Heart left ventricle (tissue), 16 donors: ENCODE measurements around the gene GPRC5B. TPM values are rescaled to one million over a fixed set of nuclear protein-coding genes. Genes with fewer than 3 reads are reported as not detected.

Source experiments
- ATAC-seq, 4 donors: fragments of 200-7000 bp; cut with Tn5 transposase; one replicate each; pipeline ENCODE4 v1.9.1; 2020 to 2022; ENCODE audit warnings: moderate library complexity in 4 of 4, mild to moderate bottlenecking in 3 of 4, moderate number of reproducible peaks in 1 of 4
- DNase-seq, 5 donors: peaks; one replicate each; pipeline ENCODE4 v3.0.0-alpha.2; 2020
- H3K27ac ChIP-seq, 12 donors: fragments of 200-600 bp; sonication (generic) in 4 of 12; one replicate each; pipeline versions ENCODE4 v1.5.0 to v1.8.0; 2016 to 2022; ENCODE audit warnings: mild to moderate bottlenecking in 2 of 12
- H3K27me3 ChIP-seq, 9 donors: fragments of 200-600 bp; sonication (generic) in 2 of 9; one replicate each; pipeline versions ENCODE4 v1.5.1 to v1.8.0; 2016 to 2022; ENCODE audit warnings: mild to moderate bottlenecking in 3 of 9
- H3K36me3 ChIP-seq, 9 donors: fragments of 200-600 bp; sonication (generic) in 2 of 9; one replicate each; pipeline versions ENCODE4 v1.5.0 to v1.8.0; 2018 to 2022; ENCODE audit warnings: mild to moderate bottlenecking in 2 of 9
- H3K4me1 ChIP-seq, 12 donors: fragments of 200-600 bp; sonication (generic) in 4 of 12; one replicate each; pipeline versions ENCODE4 v1.5.0 to v1.8.0; 2016 to 2022; ENCODE audit warnings: mild to moderate bottlenecking in 3 of 12
- H3K4me3 ChIP-seq, 12 donors: fragments of 200-600 bp; sonication (generic) in 4 of 12; one replicate each; pipeline versions ENCODE4 v1.5.0 to v1.8.0; 2017 to 2022; ENCODE audit warnings: mild to moderate bottlenecking in 9 of 12, moderate library complexity in 4 of 12
- H3K9me3 ChIP-seq, 12 donors: fragments of 200-600 bp; sonication (generic) in 4 of 12; one replicate each; pipeline versions ENCODE4 v1.5.0 to v1.8.0; 2016 to 2022; ENCODE audit warnings: mild to moderate bottlenecking in 1 of 12
- CTCF ChIP-seq, 12 donors: fragments of 200-600 bp; sonication (generic) in 4 of 12; IDR thresholded peaks; one replicate each; pipeline versions ENCODE4 v1.5.0 to v1.8.0; 2018 to 2022; ENCODE audit warnings: antibody characterized with exemption in 12 of 12, mild to moderate bottlenecking in 5 of 12
- POLR2A ChIP-seq, 2 donors: fragments of 450-650 bp; IDR thresholded peaks; one replicate each; pipeline ENCODE4 v1.6.1; 2017; ENCODE audit warnings: antibody characterized with exemption in 2 of 2, mild to moderate bottlenecking in 2 of 2, moderate library complexity in 2 of 2
- WGBS, 4 donors: extraction: QIAGEN DNeasy Blood & Tissue Kit in 2 of 4; methylation state at CpG; one replicate each; pipeline versions ENCODE4 v1.1.5 to v1.1.7; 2013 to 2018; 5-methylcytosine and 5-hydroxymethylcytosine counted together
- intact Hi-C, 10 donors: fragments of 100-400 bp; cut with DNase I; formaldehyde crosslinking; loops; one replicate each; pipeline versions ENCODE4 v1.11.1 to v1.14.2; 2022
- long read RNA-seq, 3 donors: library from polyadenylated mRNA; unstranded; transcript quantifications; one replicate each; pipeline ENCODE4 v2.0.0, GENCODE V29; 2020 to 2021
- polyA plus RNA-seq, 2 donors: library from polyadenylated mRNA; stranded (reverse); fragments of 200-250 nt; gene quantifications; one replicate each; pipeline ENCODE4 v1.2.3, GENCODE V29; 2013
- total RNA-seq, 9 donors: library from RNA; depleted of rRNA in 2 of 9; stranded (reverse); fragments of >200 nt in 2 of 9; fragmentation: NEBNext Ultra II Directional in 3 of 9; extraction: Animal tissue kit (Norgen Biotek cat#: 25700) in 3 of 9; gene quantifications; one replicate each; pipeline versions ENCODE4 v1.1.0 to v1.2.4, GENCODE V29; 2016 to 2023
- donor health status: ischemic (EF 13 %, LVEDD 7.1; RV severe dilation, severe dysfunction).
- donor health status: healthy with polysubstance abuse.
- donor health status: DM: no; HTN: yes; CAD: no.
- donor health status: DM: no; HTN: no; CAD: no.
- donor health status: ischemic (EF 25% LVEDD 6.9; RV normal size, moderate dysfunction).
- donor health status: ischemic (EF 25% LVEDD 5.7; RV mildly dilated, moderate dysfunction).
- donor health status: healthy.
- donor health status: DM: yes; HTN: yes; CAD: no.
- donor health status: ischemic (EF 35%, LVEDD 5.7; RV mildly dilated, moderate dysfunction).
- donor health status: nonischemic (EF 11% LVEDD 7.7; RV severe dilation, severe dysfunction).
- donor health status: DM: yes; HTN: yes; CAD: no.
- donor health status: PGD.
- donor health status: ischemic (EF 29% LVEDD 5.4; RV normal size, mild dysfunction).
- donor health status: nonischemic (EF 23%, LVEDD 6.1; RV moderate dilation, normal function).

The GPRC5B gene, protein sequence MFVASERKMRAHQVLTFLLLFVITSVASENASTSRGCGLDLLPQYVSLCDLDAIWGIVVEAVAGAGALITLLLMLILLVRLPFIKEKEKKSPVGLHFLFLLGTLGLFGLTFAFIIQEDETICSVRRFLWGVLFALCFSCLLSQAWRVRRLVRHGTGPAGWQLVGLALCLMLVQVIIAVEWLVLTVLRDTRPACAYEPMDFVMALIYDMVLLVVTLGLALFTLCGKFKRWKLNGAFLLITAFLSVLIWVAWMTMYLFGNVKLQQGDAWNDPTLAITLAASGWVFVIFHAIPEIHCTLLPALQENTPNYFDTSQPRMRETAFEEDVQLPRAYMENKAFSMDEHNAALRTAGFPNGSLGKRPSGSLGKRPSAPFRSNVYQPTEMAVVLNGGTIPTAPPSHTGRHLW
- 100 to 1,000 TPM in 1 of 9 donors, 10 to 100 TPM in 8; 54.7 to 104 (median 77.9) TPM for total RNA-seq
- 10 to 100 TPM; 43.0 to 97.5 TPM for polyA plus RNA-seq
- long read RNA-seq, donor 1, full-length matches to known transcripts: 69 of 124 reads
- long read RNA-seq, donor 1, partial matches to known transcripts: 14 of 124 reads
- long read RNA-seq, donor 1, other reads (novel, unspliced or antisense): 41 of 124 reads
- long read RNA-seq, donor 2, full-length matches to known transcripts: 213 of 322 reads
- long read RNA-seq, donor 2, partial matches to known transcripts: 60 of 322 reads
- long read RNA-seq, donor 2, other reads (novel, unspliced or antisense): 49 of 322 reads
- long read RNA-seq, donor 3, full-length matches to known transcripts: 71 of 117 reads
- long read RNA-seq, donor 3, partial matches to known transcripts: 17 of 117 reads
- long read RNA-seq, donor 3, other reads (novel, unspliced or antisense): 29 of 117 reads

DNA sequence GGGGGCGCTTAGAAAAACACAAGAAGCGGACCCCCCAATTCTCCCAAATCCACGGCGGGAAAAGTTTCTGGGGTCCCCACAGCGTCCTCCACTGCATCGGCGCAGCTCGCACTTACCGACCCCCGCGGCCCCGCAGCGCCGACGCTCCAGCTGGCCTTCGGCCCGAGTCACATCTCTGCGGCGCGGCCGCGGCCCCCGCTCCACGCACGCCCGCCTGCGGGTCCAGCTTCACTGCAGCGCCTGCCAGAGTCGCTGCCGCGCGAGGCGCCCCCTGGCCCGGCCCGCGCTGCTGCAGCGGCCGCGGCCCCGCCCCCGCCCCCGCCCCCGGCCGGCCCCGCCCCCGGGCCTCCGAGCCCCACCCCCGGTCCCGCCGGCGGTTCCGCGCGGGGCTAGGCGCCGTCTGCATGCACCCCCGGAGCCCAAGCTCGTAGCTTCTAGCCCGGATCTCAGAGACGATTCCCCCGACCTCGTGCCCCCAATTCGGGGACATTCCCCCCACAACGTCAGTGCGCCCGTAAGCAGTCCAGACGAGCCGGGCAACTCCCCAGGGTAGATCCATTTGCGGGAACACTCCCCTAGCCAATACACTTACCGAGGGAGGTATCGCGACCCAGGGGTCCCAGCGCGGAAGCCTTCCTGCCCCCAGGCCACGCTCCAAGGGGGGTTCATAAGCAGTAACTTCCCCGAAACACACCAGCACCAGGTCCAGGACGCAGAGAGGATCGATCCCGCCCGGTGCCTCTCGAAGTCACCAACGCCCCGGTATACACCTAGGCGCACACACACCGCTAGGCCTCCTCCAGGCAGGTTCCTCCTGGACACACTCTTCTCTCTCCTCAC lies at the start of gene GPRC5B:
TSS of gene GPRC5B (minus strand) at position 238 of the 840 bp plus-strand sequence. CDS start 12,003 bp downstream, outside the sequence.
- DNase-seq (peak; percentile 51 to 83 (median 69)), ATAC-seq (peak; percentile 24 to 67 (median 62))
- TF ChIP-seq POLR2A (IDR thresholded peaks at IDR 0.05) (peak in 1 of 2 donors; percentile 64), CTCF (IDR thresholded peaks at IDR 0.05) (peak in 8 of 12 donors; percentile 14 to 37 (median 21))
- Histone ChIP-seq H3K9me3 (no peaks in the 10 kb centered on the region), H3K36me3 (peaks cover 0 to 20% (median 0%) of the 10 kb centered on the region in 9 donors), H3K27ac (peak within 1 kb of the TSS; percentile 72 to 96 (median 91)), H3K4me1 (peaks cover 0 to 47% (median 24%) of the 10 kb centered on the region in 12 donors), H3K27me3 (peaks cover 0 to 24% (median 0%) of the 10 kb centered on the region in 9 donors), H3K4me3 (peak within 1 kb of the TSS; percentile 73 to 100 (median 90))
- WGBS, 4 donors: 2 to 5% (median 3%) methylated on average over 26 to 85 of the region's 85 CpGs
- intact Hi-C loops: loop anchor here (2.0 to 10.0 kb wide), 14 partner anchors 43 to 328 kb away; partner anchors contain the start of genes IQCK (in 6 of the 10), KNOP1 (in 6 of the 10) and VPS35L (in 2 of the 10)

DNA sequence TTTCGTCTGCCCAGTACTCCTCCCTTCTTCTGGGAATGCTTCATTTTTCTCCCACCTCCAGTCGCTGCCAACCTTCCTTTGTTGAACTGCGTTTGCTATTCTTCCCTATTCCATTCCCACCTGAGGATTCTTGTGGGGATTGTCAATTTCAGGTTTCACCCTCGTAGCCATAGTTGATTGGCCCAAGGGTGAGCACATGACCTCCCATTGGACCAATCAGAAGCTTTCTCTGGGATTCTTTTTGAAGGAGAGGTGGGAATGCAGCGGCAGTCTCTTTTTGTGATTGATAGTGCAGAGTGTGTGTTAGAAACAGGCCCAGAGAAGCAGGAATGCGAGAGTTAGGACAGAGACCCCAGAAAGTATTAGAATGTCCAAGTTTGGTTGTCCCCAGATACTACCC lies 49.1 kb upstream of the GPRC5B start:
- intact Hi-C loops: loop anchor here in 3 of 10 donors (1.0 to 2.0 kb wide), 3 partner anchors 23 to 24 kb away; no protein-coding TSS in a partner anchor
- H3K27me3 ChIP-seq: peaks cover 0 to 29% (median 0%) of the 10 kb centered on the region in 9 donors
- DNase-seq: no peak
- no peak for TF ChIP-seq CTCF (IDR thresholded peaks at IDR 0.05)
- no peaks in the 10 kb centered on the region for H3K4me1 ChIP-seq
- no peaks in the 10 kb centered on the region for H3K36me3 ChIP-seq
- no peak for ATAC-seq
- H3K27ac ChIP-seq: no peak overlapping the region
- WGBS, 4 donors: 64 to 84% (median 77%) methylated on average over 6 of the region's 6 CpGs
- H3K4me3 ChIP-seq: no peak overlapping the region
- H3K9me3 ChIP-seq: no peaks in the 10 kb centered on the region

DNA sequence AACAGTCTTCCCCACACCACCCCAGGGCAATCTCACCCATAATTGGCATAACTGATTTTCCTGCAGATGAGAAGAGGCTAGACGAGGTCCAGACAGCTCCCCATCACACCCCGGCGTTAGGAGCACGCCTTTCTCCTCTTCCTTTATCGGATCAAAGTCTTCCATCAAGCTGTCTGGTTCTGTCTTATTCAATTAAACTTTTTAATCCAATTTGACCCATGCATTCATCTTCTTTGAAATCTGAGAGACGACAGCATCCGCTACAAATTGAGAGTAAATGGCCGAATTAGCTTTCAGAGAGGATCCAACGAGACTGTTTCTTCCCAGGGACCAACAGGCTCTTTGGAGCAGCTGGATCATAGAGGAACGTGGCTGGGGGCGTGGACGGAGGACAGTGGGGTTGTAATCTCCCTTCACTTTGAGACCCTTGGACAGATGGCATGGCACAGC lies 44.4 kb upstream of the GPRC5B start:
- Histone ChIP-seq H3K4me1 (no peaks in the 10 kb centered on the region), H3K27me3 (peaks cover 0 to 14% (median 0%) of the 10 kb centered on the region in 9 donors), H3K27ac (no peak overlapping the region), H3K4me3 (no peak overlapping the region), H3K9me3 (peaks cover 0 to 9% (median 0%) of the 10 kb centered on the region in 12 donors), H3K36me3 (no peaks in the 10 kb centered on the region)
- intact Hi-C loops: no loop called here
- DNase-seq (no peak), ATAC-seq (no peak)
- TF ChIP-seq POLR2A (IDR thresholded peaks at IDR 0.05) (no peak), CTCF (IDR thresholded peaks at IDR 0.05) (no peak)
- WGBS, 4 donors: 62 to 69% (median 66%) methylated on average over 12 of the region's 12 CpGs
